Measurements from ENCODE around the gene RPS19BP1. TPM values are rescaled to one million over a fixed set of nuclear protein-coding genes. Genes with fewer than 3 reads are reported as not detected.

The RPS19BP1 gene
- total RNA-seq, 1 donor from 2014 or later: 59.0 TPM

DNA sequence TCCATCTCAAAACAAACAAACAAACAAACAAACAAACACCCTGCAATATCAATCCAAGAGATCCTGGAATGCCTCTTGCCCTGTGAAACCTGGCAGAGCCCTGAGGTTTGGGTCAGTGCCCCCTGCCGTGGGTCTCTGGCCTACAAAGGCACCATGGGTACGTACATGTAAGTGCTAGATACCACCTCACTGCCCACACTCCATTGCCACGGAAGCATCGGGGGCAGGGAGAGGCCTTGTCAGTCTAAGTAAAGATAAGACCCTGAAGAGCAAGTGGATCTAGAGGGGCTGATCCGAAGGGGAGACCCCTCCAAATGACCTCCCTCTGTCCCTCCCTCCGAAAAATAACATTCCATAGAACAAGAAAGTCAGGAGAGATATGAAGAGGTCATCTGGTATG, 32.4 kb downstream of the RPS19BP1 start:
- ATAC-seq (ENCODE audit: poor library complexity) (no peak), DNase-seq (no peak)
- intact Hi-C loops (cut with DNase I): no loop called here

DNA sequence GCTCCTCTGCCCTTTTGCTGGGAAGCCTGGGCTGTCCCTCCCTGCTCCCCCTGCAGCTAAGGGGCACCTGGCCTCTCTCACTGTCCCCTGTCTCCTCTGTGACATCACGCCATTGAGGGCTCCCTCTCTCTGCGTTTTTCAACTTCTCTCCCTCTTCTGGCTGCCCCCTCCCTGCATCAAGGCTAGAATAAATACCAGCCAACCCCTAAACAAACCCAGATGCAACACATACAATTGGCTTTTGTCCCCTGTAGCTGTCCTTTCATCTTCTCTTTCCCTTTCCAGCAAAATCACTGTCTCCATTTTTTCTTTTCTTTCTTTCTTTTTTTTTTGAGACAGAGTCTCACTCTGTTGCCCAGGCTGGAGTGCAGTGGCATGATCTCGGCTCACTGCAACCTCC, 33.7 kb downstream of the RPS19BP1 start:
- intact Hi-C loops (cut with DNase I): no loop called here
- DNase-seq: no peak
- ATAC-seq (ENCODE audit: poor library complexity): no peak

DNA sequence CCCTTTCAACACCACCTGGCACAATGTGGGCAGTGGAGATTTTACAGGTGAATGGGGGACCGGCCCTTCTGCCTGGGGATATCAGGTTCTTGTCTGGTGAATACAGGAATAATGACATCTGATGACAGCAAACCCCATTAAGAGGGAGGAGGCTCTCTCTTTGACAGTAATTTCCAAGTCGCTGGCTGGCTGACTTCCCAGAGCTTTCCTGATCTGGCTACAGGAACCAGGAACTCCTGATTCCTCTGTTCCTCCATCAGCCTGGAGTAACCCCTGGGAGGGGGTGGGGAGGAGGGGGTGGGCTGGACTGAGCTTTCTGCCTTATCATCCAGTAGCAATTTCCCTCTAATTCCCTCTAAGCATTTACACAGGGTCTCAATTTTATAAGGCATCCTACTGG, 34.2 kb downstream of the RPS19BP1 start:
- ATAC-seq (ENCODE audit: poor library complexity) (no peak), DNase-seq (peak; percentile 71)
- intact Hi-C loops (cut with DNase I): no loop called here

DNA sequence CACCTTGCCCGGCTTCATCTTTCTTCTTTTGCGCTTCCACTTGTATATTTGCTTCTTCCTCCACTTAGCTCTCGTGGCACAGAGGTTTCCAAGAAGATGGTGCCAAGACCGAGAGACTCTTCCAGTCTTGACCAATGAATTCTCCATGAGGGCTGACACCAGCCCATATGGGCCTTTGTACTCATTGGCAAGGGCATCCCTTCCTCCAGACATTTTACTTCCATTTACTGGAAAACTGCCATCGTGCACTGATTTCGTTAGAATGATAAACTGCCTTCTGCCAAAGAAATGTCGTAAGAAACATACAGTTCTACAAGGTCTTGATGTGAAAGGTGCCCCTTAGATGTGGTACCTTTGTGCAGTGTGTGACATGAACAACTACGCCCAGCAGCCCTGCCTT, 35.1 kb downstream of the RPS19BP1 start:
- intact Hi-C loops (cut with DNase I): no loop called here
- ATAC-seq (ENCODE audit: poor library complexity): no peak
- no peak for DNase-seq

DNA sequence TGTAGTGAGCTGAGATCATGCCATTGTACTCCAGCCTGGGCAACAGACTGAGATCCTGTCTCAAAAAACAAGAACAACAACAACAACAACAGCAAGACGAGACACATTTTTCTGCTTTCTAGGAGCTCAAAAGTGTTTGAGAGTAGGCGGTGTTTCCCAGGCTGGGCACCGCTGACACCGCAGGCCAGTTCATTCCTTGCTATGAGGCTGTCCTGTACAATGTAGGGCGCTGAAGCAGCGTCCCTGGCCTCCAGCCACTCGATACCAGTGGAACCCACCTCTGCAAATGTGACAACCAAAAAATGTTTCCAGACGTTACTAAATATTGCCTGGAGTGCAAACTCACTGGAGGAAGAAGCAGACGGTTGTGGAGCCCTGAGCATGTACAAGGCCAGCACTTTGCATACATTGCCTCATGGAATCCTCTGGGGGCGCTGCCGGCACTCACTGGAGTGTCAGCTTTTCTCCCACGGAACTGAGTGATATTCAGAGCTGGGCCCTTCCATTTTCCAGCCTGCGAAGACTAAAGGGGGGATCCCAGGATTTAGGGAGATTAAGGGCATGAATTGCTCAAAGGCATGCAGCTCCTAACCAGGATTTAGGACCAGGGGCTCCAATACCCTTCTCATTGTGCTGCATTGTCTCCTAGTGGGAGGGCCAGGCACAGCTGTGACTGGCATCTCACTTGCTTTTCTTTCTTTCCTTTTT, 36.3 kb downstream of the RPS19BP1 start:
- intact Hi-C loops (cut with DNase I): no loop called here
- ATAC-seq (ENCODE audit: poor library complexity) (peak; percentile 84), DNase-seq (peak; percentile 84)

DNA sequence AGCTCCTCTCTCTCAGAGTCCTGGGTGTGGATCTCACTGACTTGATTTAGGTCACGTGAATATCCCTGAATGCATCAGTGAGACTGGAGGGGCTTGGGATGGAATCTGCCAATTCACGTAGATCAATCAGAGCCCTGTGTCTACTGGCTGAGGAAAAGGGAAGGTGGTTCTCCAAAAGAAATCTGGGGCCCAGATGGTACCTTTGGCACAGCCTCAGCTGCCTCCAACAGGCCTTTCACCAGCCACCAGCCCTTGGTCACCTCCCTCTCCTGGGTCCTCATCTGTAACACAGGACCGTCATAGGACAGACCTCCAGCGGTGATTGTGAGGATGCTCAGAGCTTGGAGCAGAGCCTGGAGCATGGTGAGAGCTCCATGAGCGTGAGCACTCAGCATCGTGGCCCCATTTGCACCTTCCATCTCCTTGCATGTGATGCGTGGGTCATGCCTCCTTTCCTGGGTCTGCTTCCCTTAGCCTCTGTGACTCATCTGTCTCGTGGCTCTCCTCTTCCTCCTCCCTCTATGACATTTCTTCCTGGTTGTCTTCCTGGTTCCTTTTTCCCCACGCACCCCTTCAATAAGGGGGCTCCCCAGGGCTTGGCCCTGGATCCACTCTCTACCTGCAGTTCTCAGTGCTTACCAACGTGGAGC, 38.0 kb downstream of the RPS19BP1 start:
- intact Hi-C loops (cut with DNase I): no loop called here
- DNase-seq: no peak

GRCh38 chr22:39493759-39494158, 38.8 kb downstream of the RPS19BP1 start:
- no peak for DNase-seq
- intact Hi-C loops (cut with DNase I): no loop called here
- ATAC-seq (ENCODE audit: poor library complexity): no peak

More for the DNA sequence above, 38.0 kb downstream of the RPS19BP1 start:
- ATAC-seq (ENCODE audit: poor library complexity): no peak

GRCh38 chr22:39492186-39492585, 40.4 kb downstream of the RPS19BP1 start:
- DNase-seq: no peak
- no peak for ATAC-seq (ENCODE audit: poor library complexity)
- intact Hi-C loops (cut with DNase I): no loop called here

DNA sequence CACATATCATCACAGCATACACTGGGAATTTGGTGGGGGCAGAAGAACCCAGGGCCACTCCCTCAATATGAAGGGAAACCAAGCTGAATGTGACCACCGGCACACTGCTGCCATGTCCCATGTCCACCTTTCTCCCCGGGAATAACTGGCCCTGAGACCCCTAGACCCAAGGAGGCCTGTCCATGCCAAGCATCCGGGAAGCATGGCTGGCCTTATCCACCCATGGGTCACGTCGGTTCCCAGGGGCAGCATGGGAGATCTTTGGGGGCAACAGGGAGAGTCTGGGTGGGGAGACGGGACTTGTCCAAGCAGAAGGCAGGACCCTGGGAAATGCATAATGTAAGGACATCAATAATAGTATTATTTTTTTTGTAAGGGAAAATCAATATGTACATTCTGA, 40.9 kb downstream of the RPS19BP1 start:
- DNase-seq: no peak
- intact Hi-C loops (cut with DNase I): no loop called here
- no peak for ATAC-seq (ENCODE audit: poor library complexity)

DNA sequence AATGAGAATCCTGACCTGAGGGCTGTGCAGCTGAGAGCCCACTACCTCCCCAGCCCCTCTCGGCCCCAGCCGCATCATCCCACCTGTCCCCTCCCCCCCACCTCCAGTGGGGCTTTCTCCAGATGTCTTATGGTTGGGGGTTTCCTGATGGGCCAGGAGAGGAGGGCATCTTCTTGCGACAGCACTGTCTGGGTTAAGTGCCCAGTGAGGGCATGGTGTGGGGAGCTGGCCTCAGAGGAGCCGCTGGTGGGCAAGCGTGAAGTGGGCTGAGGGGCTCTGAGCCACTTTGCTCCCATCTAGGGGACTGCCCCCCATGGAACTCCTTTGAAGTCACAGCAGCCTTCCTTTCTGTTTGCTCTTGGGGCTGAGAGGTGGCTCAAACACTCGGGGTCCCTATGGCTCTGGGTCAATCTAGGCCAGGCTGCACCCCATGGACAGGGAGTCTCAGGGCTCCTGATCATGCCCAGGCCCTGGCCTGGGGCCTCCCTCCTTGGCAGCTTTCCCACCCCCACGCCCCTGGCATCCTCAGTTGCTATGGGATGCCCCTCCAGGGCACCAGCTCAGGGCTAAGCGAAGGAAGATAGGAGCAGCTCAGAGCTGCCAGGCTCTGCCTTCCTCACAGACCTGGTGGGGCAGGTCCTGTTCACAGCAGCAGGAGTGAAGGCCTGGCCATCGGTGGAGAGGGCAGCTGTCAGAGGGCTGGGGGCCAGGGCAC, 41.4 kb downstream of the RPS19BP1 start:
- ATAC-seq (ENCODE audit: poor library complexity) (no peak), DNase-seq (no peak)
- intact Hi-C loops (cut with DNase I): no loop called here

DNA sequence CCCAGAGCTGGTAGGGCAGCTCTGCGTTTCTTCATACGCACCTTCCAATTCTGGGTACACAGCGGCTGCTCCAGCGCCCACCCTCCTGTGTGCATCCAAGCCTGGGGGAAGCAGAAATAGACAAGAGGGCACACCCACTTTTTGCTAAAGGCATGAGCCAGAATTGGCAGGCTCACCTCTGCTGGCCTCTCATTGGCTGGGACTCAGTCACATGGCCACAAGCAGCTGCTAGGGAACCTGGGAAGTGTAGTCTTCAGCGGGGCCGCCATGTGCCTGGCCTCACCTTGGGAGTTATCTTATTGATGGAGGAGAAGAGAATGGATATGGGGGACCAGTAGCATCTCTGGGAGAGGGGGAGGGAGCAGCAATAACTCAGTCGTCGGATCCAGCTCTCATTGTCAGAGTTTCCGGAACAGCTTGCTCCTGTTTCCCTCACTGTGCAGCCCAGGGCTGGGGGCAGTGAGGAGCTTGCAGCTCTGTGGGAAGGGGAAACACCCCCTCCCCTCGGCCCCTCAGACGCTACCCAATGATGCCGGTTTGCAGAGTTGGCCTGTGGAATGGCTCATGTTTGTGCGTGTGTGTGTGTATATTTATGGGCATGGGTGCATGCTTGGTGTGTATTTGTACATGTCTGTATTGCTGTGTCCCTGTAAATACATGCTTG, 42.3 kb downstream of the RPS19BP1 start:
- peak; percentile 95 for ATAC-seq (ENCODE audit: poor library complexity)
- intact Hi-C loops (cut with DNase I): no loop called here

DNA sequence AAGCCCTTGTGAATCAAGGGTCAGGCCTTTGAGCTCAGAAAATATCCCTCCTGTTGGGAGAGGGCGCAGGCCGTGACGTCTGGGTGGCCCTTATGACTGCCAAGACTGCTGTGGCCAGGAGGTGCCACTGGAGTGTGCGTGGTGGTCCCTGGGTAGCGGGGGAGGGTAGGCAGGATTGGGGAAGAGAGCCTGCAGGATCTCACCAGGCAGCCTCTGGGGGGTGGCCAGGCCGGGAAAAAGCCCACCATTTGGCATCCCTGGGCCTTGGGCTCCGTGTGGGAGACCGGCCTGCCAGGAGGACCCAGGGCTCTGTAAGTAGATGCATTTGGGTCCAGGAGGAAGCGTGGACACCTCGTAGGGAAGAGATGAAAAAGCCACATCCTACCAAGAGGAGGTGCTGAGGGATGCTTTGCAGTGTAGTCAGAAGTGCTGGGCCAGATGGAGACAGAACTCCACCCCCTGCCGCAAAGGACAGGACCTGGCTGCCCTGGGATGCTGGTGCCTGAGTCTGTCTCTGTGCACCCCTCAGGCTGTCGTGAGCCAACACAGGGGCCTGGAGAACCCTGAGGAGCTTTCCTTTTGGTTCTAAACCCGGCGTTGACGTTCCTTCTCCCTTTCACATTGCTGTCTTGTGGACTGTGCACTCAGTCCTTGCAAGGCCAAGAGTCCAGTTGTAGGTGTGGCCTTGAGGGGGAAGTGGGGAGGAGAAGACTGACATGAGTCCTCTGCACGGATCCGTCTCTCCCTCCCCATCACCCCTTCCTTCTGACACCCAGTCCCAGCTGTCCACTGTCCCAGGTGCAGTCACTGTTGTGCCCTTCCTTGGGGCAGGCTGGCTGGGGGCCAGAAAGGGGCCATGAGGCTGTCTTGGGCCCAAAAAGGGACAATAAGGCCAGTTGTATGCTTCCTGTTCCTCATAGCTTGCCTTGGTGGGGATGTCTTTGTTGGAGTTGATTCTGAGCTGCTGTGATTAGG, 43.2 kb downstream of the RPS19BP1 start:
- ATAC-seq (ENCODE audit: poor library complexity) (peak; percentile 18), DNase-seq (no peak)
- intact Hi-C loops (cut with DNase I): no loop called here

More for the DNA sequence above, 42.3 kb downstream of the RPS19BP1 start:
- DNase-seq: peak; percentile 89

- DNase-seq (no peak), ATAC-seq (ENCODE audit: poor library complexity) (no peak)
- intact Hi-C loops (cut with DNase I): no loop called here
Observed at GRCh38 chr22:39488563-39489083, 43.9 kb downstream of the RPS19BP1 start.

DNA sequence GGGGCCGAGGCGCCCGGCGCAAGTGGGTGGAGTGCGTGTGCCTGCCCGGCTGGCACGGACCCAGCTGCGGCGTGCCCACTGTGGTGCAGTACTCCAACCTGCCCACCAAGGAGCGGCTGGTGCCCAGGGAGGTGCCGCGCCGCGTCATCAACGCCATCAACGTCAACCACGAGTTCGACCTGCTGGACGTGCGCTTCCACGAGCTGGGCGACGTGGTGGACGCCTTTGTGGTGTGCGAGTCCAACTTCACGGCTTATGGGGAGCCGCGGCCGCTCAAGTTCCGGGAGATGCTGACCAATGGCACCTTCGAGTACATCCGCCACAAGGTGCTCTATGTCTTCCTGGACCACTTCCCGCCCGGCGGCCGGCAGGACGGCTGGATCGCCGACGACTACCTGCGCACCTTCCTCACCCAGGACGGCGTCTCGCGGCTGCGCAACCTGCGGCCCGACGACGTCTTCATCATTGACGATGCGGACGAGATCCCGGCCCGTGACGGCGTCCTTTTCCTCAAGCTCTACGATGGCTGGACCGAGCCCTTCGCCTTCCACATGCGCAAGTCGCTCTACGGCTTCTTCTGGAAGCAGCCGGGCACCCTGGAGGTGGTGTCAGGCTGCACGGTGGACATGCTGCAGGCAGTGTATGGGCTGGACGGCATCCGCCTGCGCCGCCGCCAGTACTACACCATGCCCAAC, 44.6 kb downstream of the RPS19BP1 start:
- ATAC-seq (ENCODE audit: poor library complexity) (no peak), DNase-seq (no peak)
- intact Hi-C loops (cut with DNase I): no loop called here

DNA sequence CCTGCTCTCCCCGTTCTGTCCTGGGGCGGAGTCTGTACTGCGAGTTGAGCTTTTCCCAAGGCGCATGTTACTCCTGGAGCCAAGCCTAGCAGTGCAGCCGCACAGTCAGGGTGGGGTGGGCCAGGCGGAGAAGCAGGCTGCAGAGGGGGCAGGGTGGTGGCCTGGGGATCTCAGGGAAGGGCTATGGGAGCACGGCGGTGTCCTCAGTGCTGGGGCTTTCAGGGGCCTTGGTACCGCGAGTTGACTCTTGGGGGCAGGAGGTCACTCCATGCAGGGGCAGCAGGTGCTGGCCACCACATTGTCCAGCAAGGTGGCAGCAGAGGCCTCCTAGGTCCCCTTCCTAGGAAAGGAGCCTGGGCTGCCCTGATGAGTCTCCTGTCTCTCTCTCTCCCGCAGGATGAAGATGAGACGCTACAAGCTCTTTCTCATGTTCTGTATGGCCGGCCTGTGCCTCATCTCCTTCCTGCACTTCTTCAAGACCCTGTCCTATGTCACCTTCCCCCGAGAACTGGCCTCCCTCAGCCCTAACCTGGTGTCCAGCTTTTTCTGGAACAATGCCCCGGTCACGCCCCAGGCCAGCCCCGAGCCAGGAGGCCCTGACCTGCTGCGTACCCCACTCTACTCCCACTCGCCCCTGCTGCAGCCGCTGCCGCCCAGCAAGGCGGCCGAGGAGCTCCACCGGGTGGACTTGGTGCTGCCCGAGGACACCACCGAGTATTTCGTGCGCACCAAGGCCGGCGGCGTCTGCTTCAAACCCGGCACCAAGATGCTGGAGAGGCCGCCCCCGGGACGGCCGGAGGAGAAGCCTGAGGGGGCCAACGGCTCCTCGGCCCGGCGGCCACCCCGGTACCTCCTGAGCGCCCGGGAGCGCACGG, 45.4 kb downstream of the RPS19BP1 start:
- DNase-seq (no peak), ATAC-seq (ENCODE audit: poor library complexity) (no peak)
- intact Hi-C loops (cut with DNase I): no loop called here

GRCh38 chr22:39482768-39483167, 49.8 kb downstream of the RPS19BP1 start:
- no peak for ATAC-seq (ENCODE audit: poor library complexity)
- no peak for DNase-seq
- intact Hi-C loops (cut with DNase I): no loop called here

GRCh38 chr22:39481595-39481994, 51.0 kb downstream of the RPS19BP1 start:
- intact Hi-C loops (cut with DNase I): no loop called here
- ATAC-seq (ENCODE audit: poor library complexity) (no peak), DNase-seq (no peak)

Measured in Right ventricle myocardium superior (tissue), 1 donor.